ENCODE results near the gene UCP2.
"Not testable (repeated sequence)": the region's sequence is repeated elsewhere in the genome, so short reads cannot be mapped to it uniquely, and the experiment has no call there.

The UCP2 gene

GRCh38 chr11:73949246-73949645 is 33.4 kb downstream of the UCP2 start:
- DNase-seq (ENCODE audit: insufficient read length, low spot score) (no peak), FAIRE-seq (no peak)

DNA sequence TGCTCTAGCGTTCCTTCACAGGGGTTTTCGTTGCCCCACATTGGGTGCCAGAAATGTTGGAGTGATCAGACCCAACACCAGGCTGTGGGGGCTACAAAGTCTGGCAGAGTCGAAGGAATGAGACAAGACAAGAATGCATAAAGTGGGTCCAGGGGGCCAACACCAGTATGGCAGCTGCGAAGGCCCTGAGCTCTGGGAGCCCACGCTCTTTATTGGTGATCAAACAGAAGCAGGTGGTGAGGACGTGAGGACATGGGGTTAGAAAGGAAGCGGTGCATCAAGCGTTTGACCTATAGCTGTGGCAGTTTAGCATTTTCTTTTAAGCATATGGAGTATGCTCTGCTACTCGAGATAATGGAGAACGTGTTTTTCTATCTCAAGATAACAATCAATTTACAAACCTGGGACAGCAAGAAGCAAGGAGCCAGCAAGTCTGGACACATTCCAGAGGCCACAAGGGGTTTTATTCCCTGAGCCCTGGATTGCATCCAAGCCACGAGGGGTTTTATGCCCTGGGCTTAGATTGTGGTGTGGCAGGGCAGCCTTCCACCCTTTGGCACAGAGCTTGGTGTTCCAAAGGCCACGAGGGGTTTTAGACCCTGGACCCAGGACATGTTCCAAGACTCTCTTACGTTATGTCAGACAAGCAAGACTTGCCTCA is 35.7 kb downstream of the UCP2 start:
- FAIRE-seq (no peak), DNase-seq (ENCODE audit: insufficient read length, low spot score) (no peak)

- no peak for DNase-seq (ENCODE audit: insufficient read length, low spot score)
- no peak for FAIRE-seq
These were observed 37.2 kb downstream of the UCP2 start for GRCh38 chr11:73945396-73945795.

DNA sequence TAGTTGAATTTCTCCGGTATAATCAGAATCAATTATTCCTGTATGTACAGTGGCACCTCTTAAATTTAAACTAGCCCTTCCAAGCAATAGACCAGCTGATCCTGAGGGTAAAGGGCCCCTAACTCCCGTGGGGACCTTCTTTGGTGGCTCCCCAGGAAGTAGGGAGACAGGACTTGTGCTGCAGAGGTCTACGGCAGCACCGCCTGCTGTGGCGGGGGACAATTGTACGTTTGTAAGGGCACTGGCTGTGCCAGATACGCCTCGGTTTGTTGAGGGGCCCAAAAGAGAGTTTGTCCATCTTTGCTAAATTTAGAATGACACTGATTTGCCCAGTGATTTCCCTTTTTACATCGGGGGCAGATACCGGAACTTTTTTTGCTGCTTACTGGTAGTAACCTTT is 37.7 kb downstream of the UCP2 start:
- FAIRE-seq: no peak
- DNase-seq (ENCODE audit: insufficient read length, low spot score): no peak

- FAIRE-seq (no peak), DNase-seq (ENCODE audit: insufficient read length, low spot score) (no peak)
These were observed 38.6 kb downstream of the UCP2 start for GRCh38 chr11:73944085-73944484.

DNA sequence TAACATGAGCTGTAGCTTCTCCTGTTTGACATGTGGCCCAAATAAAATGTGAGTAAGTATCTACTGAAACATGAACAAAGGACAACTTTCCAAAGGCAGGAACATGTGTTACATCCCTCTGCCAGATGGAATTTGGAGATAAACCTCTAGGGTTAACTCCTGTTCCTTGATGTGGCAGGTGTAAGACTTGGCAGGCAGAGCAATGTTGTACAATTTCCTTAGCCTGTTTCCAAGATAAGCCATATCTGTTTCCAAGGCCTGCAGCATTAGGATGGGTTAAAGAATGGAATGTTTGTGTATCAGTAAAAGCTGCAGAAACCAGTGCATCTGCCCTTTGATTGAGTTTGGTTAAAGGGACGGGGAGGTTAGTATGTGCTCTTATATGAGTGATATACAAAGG is 40.6 kb downstream of the UCP2 start:
- FAIRE-seq (no peak), DNase-seq (ENCODE audit: insufficient read length, low spot score) (no peak)

DNA sequence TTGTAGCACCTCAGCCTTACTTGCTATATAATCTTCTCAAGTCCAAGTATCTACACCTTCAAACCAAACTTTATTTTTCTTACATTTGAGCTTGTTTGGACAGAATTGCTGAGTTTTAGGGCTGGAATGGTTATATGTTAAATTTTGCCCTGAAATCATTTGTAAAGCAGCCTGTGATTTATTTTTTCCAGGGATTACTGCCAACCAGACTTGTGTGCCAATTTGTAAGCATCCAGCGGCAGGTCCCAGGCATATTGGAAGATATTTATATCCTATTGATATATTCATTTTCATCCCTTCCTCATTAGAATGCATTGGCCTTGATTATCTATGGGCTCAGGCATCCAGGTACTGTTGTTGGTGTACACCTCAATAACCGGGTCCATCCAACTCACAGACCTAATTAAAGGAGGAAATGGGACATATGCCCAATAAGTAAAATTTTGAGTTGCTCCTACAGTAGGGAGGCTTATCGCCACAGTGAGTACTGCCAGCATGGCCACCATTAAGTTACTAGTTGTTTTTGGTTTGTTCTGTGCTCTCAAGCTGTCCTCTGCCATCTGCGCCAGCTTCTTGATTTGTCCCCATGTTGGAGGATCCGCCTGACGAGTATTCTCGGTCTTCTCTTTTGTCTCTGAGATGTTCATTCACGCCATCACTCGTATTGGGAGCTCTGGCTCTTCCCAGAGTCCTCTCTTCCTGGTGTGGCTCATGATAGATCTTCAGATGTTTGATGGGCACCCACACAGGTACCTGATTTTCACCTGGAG is 41.7 kb downstream of the UCP2 start:
- DNase-seq (ENCODE audit: insufficient read length, low spot score) (no peak), FAIRE-seq (no peak)

GRCh38 chr11:73939096-73939495 is 43.5 kb downstream of the UCP2 start:
- FAIRE-seq (no peak), DNase-seq (ENCODE audit: insufficient read length, low spot score) (no peak)

DNA sequence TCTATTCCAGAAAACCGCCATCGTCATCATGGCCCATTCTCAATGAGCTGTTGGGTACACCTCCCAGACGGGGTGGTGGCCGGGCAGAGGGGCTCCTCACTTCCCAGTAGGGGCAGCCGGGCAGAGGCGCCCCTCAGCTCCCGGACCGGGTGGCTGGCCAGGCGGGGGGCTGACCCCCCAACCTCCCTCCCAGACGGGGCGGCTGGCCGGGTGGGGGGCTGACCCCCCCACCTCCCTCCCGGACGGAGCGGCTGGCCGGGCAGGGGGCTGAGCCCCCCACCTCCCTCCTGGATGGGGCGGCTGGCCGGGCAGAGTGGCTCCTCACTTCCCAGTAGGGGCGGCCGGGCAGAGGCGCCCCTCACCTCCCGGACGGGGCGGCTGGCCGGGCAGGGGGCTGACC is 46.6 kb downstream of the UCP2 start:
- FAIRE-seq; DNase-seq (ENCODE audit: insufficient read length, low spot score): not testable (repeated sequence)

DNA sequence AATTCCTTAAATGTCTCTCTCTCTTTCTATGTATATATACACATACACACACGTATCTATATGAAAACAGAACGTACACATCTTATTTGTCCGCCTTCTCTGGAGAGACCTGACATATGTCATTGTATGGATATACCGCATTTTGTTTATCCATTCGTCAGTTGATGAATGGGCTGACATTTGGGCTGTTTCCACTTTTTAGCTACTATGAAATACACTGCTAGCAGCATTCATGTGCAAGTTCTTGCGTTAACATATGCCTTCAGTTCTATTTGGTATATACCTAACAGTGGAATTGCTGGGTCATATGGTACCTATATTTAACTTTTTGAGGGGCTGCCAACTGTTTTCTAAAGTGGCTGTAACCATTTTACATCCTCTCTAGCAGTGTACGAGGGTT is 49.9 kb downstream of the UCP2 start:
- FAIRE-seq: no peak
- DNase-seq (ENCODE audit: insufficient read length, low spot score): no peak

DNA sequence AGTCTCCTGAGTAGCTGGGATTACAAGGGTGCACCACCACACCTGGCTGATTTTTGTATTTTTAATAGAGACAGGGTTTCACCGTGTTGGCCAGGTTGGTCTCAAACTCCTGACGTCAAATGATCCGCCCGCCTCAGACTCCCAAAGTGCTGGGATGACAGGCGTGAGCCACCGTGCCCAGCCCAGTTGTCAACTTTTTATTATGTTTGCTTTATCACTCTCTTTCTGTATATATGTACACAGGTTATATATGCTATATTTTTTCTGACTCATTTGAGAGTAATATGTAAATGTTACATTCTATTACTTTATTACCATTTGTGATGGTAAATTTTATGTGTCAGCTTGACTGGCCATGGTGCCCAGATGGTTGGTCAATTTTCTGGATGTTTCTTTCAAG is 50.7 kb downstream of the UCP2 start:
- FAIRE-seq (no peak), DNase-seq (ENCODE audit: insufficient read length, low spot score) (no peak)

GRCh38 chr11:73931039-73931645 is 51.5 kb downstream of the UCP2 start:
- DNase-seq (ENCODE audit: insufficient read length, low spot score): no peak
- FAIRE-seq: peak; percentile 35

- FAIRE-seq: no peak
These were observed 53.3 kb downstream of the UCP2 start for GRCh38 chr11:73929388-73929787.

More at GRCh38 chr11:73929388-73929787, 53.3 kb downstream of the UCP2 start:
- DNase-seq (ENCODE audit: insufficient read length, low spot score): no peak
